Superior temporal gyrus (tissue), 1 donor: ENCODE results near the gene PHKA1.
"Not testable (repeated sequence)": the region's sequence is repeated elsewhere in the genome, so short reads cannot be mapped to it uniquely, and the experiment has no call there.

ENCODE experiments used
- DNase-seq: peaks from one replicate; pipeline ENCODE4 v3.0.0-alpha.2; 2016; ENCODE audit errors: extremely low spot score

Gene PHKA1

DNA sequence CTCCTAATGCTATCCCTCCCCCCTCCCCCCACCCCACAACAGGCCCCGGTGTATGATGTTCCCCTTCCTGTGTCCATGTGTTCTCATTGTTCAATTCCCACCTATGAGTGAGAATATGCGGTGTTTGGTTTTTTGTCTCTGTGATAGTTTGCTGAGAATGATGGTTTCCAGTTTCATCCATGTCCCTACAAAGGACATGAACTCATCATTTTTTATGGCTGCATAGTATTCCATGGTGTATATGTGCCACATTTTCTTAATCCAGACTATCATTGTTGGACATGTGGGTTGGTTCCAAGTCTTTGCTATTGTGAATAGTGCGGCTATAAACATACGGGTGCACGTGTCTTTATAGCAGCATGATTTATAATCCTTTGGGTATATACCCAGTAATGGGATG lies 44.6 kb downstream of the PHKA1 start:
- not testable (repeated sequence) for DNase-seq

DNA sequence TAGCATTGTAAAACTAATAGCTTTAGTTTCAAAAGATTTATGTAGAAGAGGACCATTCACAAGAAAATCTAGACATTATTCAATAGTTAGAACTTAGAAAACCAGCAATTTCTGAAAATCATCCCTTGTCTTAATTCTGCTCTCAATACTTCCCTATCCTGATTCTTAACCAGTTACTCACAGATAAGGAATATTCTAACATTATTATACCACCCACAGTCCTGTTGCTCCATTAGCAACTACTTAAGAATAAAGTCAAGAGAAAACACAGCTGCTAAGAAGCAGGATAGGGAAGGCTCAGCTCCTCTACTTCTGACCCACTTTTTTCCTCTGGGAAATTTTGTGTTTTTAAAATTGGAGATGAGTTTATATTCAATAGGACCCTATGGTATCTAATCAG lies 47.7 kb downstream of the PHKA1 start:
- no peak for DNase-seq

DNA sequence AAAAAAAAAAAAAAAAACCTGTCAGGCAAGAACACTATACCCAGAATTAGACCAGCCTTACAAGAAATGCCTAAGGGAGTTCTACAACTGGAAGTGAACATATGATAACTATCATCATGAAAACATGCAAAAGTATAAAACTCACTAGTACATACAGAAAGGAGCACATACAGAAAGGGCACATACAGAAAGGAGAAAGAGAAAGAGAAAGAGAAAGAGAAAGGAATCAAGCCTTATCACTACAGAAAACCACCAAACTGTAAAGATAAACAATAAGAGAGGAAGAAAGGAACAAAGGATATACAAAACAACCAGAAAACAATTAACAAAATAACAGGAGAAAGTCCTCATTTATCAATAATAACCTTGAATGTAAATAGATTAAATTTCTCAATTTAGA lies 50.4 kb downstream of the PHKA1 start:
- DNase-seq: no peak

DNA sequence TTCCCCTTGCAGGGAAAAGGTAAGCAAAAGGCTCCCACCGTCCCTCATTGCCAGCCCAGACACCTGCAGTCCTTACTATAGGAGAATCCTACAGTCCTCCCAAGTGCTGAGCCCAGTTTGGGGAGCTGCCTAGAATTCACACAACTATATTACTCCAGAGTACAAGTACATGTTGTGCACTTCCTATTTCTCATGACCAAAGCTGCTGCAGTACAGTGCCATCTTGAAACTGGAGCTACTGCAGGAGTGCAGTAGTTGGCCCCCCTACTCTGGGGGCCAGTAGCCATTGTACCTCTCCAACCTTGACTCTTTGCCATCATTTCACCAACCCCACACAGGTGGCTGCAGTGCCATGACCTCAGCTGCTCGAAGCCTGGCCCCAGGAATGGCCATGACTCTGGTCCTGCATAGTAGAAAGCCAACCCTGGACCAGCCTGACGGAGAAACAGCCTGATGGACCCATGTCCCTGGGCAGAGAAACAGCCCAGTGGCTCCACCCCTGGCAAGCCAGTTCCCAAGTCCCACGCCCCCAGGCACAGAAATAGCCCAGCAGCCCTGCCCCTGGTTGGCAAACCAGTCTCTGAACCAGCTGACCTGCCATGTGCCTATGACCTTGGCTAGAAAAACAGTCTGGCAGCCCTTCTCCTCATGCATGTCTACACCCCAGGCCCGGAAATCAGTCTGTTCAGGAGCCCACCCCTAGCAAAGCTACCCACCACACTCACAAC lies 51.9 kb downstream of the PHKA1 start:
- no peak for DNase-seq

DNA sequence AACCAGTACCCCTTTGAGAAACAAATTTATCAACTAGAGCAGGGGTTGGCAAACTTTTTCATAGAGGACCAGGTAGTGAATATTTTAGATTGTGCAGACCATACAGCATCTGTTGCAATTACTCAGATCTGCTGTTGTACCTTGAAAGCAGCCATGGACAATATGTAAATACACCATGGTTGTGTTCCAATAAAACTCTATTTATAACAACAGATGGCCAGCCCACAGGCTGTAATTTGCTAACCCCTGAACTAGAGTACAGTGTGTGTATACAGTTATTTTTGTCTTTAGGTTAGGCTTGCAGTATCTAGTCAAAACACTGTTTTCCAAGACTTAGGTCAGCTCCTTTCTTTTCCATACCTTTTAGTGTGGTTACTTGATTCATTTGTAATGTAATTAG lies 54.4 kb downstream of the PHKA1 start:
- DNase-seq: no peak

DNA sequence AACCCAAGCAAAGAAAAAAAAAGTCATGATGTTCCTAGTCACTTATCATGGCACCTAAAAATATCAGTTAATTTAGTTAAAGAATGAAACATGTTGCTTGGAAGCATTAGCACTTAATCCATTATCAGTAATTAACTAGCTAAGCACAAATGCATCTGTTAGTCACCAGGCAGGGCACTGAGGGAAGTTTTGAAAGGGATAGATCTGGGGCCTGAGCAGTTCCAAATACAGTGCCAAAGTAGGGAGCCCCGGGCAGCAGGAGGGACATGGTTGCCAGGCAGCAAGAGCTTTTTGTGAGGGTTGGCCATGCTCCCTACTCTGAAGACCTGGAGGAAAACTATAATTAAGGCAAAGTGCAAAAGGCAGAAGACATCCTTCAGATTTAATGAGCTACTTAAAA lies 62.0 kb downstream of the PHKA1 start:
- no peak for DNase-seq

DNA sequence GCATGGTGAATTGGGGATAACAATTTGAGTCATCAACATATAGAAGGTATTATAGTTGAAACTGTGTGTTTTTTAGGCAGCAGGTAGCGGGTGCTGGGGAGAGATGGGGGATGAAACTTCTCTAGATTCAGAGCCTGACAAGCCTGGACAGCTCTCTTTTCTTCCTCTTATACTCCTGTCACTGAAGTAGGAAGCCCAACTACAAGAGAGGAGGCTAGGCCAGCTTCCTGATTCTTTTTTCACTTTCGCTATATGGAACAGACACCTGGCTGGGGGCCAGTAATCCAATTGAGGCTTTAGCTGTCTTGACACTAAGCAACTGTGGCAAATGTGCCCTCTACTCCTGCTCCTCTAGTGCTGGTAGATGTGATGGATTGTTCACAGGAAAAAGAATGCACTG lies 69.2 kb downstream of the PHKA1 start:
- DNase-seq: no peak

DNA sequence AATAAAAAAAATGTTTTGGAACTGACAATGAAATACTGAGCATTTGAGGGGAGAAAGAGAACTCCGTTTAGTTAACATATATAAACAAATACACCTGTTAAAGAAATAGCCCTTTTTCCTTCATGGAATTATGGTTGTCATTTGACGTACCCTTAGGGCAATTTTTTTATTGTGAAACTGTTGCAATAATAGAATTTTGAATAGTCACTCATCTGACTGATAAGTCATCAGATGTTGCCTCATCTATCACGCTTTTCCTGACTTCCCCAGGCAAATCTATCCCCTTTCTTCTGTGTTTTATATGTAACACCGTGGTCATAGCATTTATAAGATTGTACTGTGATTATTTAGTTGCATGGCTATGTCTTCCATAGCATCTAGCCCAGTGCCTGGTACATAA lies 72.5 kb downstream of the PHKA1 start:
- no peak for DNase-seq

DNA sequence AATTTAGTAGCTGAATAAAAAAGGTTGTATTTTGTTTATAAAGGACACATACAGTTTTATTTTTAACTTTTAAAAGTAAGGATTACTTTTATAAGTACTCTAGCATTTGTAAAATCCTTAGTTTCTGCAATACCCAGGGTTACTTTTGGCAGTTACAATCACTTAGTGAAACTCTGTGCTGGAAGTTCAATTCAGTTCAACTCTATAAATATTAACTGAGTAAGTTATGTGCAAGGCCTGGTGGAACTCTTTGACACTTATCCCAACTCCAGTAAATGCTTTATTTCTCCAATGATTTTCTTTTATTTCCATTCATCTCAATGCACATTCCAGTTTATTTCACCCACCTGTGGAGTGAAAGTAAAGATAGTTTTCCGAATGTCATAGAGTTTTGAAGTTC lies 78.2 kb downstream of the PHKA1 start:
- DNase-seq: no peak

DNA sequence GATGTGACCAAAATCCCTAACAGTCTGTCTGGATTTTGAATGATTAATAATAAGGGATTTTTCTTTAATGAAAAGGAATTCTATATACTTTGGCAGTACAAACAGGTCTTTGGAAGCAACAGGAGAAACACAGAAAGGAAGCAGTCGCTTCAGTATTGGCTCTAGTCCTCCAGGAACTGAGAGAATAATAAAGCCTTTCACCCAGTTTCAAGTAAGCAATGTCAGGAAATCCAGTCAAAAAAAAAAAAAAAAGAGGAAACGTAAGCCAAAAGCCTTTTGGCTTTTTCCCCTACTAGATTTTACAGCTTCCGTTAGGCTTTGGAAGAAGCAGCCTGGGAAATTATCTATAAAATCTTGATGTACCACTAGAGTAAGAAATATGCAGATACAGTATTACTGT lies 79.8 kb downstream of the PHKA1 start:
- DNase-seq: no peak

DNA sequence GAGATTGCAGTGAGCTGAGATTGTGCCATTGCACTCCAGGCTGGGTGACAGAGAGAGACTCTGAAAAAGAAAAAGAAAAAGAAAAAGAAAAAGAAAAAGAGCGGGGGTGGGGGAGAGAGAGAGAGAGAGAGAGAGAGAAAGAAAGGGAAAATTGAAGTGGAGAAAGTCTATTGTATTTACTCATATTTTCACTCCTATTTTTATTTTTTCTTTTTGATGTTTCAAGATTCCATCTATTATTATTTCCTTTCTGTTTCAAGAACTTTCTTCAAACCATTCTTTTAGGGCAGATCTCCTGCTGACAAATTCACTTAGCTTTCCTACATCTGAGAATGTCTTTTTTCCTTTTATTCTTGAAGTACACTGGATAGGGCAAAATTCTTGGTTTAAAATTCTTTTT lies 83.9 kb downstream of the PHKA1 start:
- no peak for DNase-seq

DNA sequence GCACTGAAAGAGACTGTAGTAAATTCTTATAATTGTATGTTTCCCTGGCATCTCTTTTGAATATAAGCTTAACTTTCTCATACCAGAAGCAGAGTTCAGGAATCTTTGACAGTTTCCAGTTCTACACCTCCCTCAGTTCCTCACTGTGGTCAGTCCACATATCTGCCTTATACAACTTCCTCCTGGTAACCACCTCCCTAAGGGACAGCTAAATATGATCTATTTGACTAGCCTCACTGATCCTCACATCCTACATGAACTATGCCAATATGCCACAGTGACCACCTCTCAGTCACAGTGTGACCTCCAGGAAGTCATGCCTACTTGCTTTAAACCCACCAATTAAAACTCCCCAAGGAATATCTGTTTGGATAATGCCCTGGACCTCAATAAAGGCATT lies 89.9 kb downstream of the PHKA1 start:
- no peak for DNase-seq

DNA sequence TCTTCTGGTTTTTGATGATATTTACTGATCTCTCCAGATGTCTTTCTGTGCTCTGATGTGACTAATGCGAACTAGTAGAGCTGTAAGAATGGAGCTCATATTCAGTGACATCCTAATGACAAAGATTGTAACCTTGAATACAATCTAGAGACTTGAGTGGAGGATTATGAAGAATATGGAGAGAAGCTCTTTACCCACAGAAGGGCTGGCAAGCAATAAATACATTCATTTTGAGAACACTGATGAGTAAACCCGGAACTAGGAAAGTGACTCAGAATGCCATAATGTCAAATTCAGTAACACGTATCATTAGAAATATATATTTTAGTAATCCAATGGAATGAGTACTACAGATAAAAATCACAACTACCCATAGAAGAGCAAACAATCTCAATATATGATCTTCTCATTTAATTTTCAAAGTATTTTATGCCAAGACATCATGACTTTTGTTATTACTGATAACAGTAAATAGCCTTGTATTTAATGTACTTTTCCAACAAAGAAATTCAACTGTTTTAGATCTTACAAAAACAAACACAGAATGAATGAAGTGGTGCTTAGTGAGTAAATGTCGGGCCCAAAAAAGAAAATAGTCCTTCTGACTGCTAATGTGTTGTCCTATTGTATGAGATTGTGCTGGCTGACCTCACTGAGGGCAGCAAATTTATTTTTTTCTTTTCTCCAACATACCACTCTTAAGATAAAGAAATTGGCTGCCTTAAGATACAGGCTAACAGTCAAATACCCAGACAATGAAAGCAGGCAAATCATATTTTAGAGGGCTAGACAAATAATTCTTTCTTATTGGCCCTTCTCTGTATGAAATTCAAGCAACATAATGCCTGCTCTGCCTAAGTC lies 92.3 kb downstream of the PHKA1 start:
- DNase-seq: no peak

DNA sequence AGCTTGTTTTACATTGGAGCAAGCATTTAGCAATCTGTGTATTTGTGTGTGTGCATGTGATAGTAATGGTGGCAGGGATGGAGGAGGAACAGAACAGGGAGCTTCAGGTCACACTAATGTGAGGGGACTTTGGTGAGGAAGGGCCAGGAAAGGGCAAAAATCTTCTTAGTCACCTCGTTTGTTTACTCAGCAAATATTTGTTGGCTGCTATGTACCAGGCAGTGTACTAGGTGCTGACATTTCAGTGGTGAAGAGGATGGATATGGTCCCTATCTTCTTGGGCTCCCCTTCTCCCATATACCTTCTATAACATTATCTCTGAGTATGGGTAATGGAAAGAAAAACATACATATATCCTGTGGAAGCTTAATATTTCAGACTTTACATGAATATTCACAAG lies 92.9 kb downstream of the PHKA1 start:
- no peak for DNase-seq

DNA sequence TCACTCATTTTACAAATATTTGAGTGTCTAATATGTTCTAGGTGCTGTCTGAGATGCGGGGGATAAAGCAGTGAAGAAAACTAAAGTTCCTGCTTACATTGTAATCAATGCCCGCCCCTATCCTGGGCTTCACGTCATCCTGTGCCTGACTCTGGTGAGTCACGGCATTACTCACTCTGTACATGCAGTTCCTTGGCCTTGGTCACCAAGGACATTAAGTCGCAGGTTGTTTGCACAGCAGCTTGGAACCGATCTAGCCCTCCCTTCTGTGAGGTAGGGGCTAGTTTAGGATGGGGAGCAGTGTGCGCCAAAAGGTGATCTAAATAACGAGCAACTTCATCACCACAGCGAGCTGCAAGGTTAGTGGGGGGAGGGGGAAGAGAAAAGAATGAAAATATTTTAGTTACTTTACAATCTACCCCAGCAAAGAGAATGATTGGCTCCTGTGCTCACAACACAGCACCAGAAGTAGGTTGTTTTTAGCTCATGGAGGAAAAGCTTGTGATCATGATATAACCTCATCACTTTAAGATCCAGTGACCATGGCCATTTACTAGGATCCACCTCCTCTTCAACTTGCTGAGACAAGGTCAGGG lies 93.5 kb downstream of the PHKA1 start:
- DNase-seq: no peak

DNA sequence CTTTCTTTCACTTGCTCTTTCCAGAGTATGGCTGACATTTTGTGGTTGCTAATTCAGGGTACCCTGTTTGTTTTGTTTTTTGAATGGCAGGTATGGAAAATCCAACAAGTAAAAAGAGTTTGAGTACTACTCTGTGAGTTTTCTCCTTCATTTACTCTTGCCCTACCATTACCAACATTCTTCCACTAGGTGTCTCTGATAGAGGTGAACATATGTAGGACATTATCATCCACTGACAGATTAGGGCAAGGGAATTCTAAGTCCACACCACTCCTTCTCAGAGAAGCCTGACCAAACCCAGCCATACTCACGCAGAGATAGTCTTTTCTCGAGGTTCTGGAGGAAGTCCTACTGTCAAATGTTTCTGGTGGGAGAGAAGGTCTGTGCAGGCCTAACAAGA lies 104.8 kb downstream of the PHKA1 start:
- no peak for DNase-seq

DNA sequence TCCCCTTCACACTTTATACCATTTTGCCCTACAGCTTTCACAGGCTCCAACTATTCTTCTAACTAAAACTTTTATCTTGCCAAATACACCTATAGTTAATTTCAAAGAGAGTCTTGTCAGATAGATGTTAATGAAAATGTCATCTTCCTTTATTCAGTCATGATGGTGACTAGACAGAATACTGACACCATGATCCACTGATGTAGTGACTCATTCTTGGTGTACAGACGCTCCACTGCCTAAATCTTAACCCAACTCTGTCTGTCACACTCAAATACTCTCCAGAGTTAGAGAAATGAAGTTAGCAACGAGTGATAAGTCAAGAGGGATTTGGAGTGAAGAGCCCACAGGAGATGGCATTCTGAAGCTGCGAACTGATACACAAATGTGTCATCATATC lies 109.4 kb downstream of the PHKA1 start:
- DNase-seq: no peak

DNA sequence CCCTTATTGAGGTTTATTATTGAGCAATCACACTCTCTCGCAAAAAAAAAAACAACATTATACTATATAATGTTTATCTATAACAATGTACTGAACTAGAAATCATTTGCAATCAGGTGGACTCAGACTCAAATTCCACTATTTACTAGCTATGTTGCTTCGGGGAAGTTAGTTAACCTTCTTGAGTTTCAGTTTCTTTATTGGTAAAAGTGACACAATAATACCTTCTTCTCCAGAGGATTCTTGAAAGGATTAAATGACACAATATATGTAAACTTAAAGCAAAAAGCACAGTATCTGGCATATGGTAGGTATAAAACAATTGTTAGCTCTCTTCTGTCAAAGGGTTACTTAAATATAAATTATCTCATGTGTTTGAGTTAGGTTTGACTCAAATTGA lies 110.0 kb downstream of the PHKA1 start:
- DNase-seq: no peak

DNA sequence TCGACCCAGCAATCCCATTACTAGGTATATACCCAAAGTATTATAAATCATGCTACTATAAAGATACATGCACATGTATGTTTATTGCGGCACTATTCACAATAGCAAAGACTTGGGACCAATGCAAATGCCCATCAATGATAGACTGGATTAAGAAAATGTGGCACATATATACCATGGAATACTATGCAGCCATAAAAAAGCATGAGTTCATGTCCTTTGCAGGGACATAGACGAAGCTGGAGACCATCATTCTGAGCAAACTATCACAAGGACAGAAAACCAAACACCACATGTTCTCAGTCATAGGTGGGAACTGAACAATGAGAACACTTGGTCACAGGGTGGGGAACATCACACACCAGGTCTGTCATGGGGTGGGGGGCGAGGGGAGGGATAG lies 123.1 kb downstream of the PHKA1 start:
- not testable (repeated sequence) for DNase-seq

DNA sequence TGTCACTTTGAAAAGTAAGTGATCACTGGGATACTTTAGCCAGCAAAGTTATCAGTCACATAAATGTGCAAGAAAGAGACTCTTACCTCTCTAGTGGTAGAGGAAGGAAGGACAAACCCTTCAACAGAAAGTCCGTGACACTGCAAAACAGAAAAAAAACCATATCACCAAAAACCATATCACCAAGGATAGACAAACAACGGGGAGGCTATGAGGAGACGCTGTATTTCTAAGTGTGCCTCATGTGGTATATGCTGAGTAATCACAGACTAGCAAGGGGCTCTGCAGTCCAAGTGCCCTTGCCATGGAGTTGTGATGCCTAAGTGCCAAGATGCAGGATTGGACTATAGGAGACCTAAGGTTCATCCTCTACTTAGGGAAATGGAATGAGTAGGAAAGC lies 129.9 kb downstream of the PHKA1 start:
- no peak for DNase-seq

DNA sequence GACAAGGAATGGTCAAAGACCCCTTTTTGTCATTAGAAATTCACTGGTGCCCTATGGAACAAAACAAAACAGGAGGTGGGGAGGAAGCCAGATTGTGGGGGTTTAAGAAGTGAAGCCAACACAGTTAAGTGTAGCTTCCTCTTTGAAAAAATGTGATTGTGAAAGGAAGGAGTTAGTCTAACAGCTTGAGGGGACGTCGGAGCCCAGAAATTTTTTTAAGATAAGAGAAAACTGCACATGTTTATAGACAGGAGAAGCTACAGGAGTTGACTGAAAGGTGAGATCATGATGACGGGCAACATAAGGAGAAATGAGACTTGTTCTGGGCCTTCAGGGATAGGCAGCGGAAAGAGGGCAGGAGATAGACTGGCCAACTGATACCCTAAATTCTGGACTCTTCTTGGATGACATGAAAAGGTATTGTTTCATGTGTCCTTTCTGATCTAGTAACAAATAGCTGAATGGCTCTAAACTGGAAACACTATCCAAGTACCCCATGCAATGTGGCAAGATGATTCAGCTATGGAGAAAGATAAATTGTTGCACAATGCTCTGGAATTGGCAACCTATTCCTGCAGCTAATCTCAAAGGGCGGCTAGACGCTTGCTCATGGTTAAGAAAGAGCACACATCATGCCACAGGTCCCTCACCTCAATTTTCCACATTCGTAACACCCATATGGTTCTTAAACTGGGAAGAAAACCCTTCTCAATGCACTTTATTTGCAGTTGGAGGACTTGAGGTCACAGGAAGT lies 137.8 kb downstream of the PHKA1 start:
- no peak for DNase-seq

DNA sequence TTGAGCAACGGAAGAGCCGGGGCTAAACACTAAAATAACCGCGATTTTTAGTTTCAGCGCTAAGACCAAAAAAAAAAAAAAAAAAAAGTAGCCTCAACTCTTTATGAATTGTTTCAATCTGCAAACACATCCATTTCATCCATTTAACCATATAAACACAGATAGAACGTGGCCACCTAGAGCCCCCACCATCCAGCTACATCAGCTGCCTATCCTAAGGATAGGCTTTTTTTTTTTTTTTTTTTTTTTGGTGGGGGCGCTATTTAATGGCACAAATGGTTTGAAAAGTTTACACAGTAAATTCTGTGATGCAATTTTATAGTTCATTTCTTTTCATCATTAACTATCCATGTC lies 141.0 kb downstream of the PHKA1 start:
- DNase-seq: no peak
